HepG2 (cell line): Measurements from ENCODE around the gene ABCF1.

ENCODE experiments used
- EZH2 ChIP-seq: conservative IDR thresholded peaks from 2 replicates; pipeline ENCODE4 v1.6.1; 2012; ENCODE audit warnings: mild to moderate bottlenecking, low read depth, low read length, moderate library complexity
- KDM6A ChIP-seq: IDR thresholded peaks from 2 replicates; pipeline ENCODE4 v1.6.1; 2016; ENCODE audit warnings: low read depth
- MTF1 ChIP-seq: sonication (generic); formaldehyde crosslinking; IDR thresholded peaks from 2 replicates; pipeline ENCODE4 v1.5.0; 2020; ENCODE audit warnings: missing genetic modification reagents
- U2AF1 ChIP-seq: fragments of 200-400 bp; formaldehyde crosslinking; optimal IDR thresholded peaks from 2 replicates; pipeline ENCODE3; 2017; ENCODE audit warnings: mild to moderate bottlenecking, low read depth, low read length
- ZFP1 ChIP-seq: IDR thresholded peaks from 2 replicates; pipeline ENCODE4 v1.6.1; 2016
- ZNF841 ChIP-seq: sonication (generic); formaldehyde crosslinking; IDR thresholded peaks from 2 replicates; pipeline ENCODE4 v1.8.1; 2023; ENCODE audit warnings: missing genetic modification reagents, borderline replicate concordance
- TF ChIP-seq, protein P1 (sequence below): sonication (generic); formaldehyde crosslinking; IDR thresholded peaks from 2 replicates; pipeline ENCODE4 v1.5.0; 2020; ENCODE audit warnings: mild to moderate bottlenecking, missing genetic modification reagents, moderate library complexity
- TF ChIP-seq, protein P2 (sequence below): sonication (generic); formaldehyde crosslinking; IDR thresholded peaks from 2 replicates; pipeline ENCODE4 v1.5.0; 2020; ENCODE audit warnings: missing genetic modification reagents

DNA sequence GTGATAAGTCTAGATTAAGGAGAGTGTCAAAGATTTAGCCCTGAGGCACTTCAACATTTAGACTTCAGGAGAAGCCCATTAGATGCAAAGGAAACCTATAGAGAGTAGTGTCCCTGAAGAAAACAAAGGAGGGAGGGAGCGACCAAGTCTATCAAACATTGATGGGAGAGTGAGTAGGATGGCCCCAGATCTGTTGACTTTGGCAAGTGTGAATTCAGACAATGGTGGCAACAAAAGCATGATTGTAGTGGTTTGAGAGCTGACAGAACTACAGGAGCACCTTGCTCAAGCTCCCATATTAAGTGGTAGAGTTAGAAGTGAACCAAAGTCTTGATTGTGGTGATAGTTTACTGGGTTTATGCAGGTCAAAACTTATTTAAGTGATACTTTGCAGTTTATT, 979 bp upstream of the ABCF1 start:
- no peak for TF ChIP-seq KDM6A (CRISPR knock-in tag)
- no peak for TF ChIP-seq U2AF1
- no peak for TF ChIP-seq ZFP1 (CRISPR knock-in tag)
- TF ChIP-seq, protein P1, sequence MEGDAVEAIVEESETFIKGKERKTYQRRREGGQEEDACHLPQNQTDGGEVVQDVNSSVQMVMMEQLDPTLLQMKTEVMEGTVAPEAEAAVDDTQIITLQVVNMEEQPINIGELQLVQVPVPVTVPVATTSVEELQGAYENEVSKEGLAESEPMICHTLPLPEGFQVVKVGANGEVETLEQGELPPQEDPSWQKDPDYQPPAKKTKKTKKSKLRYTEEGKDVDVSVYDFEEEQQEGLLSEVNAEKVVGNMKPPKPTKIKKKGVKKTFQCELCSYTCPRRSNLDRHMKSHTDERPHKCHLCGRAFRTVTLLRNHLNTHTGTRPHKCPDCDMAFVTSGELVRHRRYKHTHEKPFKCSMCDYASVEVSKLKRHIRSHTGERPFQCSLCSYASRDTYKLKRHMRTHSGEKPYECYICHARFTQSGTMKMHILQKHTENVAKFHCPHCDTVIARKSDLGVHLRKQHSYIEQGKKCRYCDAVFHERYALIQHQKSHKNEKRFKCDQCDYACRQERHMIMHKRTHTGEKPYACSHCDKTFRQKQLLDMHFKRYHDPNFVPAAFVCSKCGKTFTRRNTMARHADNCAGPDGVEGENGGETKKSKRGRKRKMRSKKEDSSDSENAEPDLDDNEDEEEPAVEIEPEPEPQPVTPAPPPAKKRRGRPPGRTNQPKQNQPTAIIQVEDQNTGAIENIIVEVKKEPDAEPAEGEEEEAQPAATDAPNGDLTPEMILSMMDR, result no peak
- TF ChIP-seq ZNF841 (CRISPR knock-in tag), result no peak
- no peak for TF ChIP-seq MTF1 (CRISPR knock-in tag)
- TF ChIP-seq, protein P2, sequence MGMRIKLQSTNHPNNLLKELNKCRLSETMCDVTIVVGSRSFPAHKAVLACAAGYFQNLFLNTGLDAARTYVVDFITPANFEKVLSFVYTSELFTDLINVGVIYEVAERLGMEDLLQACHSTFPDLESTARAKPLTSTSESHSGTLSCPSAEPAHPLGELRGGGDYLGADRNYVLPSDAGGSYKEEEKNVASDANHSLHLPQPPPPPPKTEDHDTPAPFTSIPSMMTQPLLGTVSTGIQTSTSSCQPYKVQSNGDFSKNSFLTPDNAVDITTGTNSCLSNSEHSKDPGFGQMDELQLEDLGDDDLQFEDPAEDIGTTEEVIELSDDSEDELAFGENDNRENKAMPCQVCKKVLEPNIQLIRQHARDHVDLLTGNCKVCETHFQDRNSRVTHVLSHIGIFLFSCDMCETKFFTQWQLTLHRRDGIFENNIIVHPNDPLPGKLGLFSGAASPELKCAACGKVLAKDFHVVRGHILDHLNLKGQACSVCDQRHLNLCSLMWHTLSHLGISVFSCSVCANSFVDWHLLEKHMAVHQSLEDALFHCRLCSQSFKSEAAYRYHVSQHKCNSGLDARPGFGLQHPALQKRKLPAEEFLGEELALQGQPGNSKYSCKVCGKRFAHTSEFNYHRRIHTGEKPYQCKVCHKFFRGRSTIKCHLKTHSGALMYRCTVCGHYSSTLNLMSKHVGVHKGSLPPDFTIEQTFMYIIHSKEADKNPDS (CRISPR knock-in tag), result no peak
- TF ChIP-seq EZH2, result no peak
